Left forelimb (tissue), 1 donor: ENCODE data around the gene KATNBL1.
"Not testable (repeated sequence)": the region's sequence is repeated elsewhere in the genome, so short reads cannot be mapped to it uniquely, and the experiment has no call there.

Experiments used
- DNase-seq: peaks from one replicate; pipeline ENCODE4 v3.0.0-alpha.2; 2018; ENCODE audit warnings: low spot score

The KATNBL1 gene

DNA sequence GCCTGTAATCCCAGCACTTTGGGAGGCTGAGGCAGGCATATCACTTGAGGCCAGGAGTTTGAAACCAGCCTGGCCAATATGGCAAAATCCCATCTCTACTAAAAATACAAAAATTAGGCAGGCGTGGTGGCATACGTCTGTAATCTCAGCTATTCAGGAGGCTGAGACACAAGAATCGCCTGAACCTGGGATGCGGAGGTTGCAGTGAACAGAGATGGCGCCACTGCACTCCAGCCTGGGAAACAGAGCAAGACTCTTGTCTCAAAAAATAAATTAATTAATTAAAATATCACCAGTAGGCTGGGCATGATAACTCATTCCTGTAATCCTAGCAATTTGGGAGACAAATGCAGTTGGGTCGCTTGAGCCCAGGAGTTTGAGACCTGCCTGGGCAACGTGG lies 16.6 kb downstream of the KATNBL1 start:
- not testable (repeated sequence) for DNase-seq

GRCh38 chr15:34188711-34189110 lies 21.2 kb downstream of the KATNBL1 start:
- no peak for DNase-seq

DNA sequence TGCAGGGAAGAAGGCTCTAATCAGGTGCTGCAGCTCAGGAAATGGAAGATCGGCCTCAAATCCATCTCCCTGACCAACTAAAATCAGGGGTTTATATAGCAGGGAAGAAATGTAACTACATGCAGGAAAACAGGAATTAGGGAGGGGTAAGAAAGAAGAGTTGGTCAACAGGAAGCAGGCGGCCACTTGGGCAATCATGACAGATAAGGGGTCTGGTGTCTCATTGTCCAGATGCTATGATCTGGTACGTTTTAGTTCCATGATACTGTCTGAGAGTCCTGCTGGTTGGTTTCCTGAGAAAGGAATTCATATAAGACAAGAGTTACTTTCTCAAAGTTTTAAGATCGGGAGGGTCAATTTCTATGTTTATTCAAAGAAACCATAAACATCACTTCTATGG lies 24.2 kb downstream of the KATNBL1 start:
- no peak for DNase-seq

DNA sequence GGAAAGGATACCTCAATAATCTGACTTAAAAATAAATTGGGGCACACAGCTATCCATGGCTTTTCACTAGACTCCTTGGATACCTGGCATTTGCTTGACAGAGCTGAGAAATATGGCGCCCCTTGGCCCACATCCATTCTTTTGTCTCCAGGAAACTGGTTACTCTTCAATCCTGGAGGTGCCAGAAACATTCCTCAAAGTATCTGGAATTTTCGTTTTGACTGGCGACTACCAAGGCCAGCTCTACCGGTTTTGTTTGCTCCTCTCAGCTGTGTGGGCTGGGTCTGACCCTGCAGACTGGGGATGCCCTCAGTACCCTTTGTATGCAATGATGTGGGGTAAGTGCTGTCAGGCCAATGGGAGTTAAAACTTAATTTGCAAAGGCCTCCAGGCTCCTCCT lies 27.0 kb downstream of the KATNBL1 start:
- no peak for DNase-seq

DNA sequence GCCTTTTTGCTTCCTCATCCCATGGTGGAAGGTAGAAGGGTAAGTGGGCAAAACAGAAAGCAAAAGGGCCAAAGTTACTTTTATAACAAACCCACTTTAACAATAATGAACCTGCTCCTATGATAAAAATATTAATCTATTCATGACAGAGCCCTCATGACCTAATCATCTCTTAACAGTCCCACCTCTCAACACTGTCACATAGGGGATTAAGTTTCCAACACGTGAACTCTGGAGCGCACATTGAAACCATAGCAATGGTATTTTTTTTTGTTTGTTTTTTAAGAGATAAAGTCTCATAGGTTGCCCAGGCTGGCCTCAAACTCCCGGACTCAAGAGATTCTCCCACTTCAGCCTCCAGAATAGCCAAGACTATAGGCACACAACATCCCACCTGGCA lies 30.7 kb downstream of the KATNBL1 start:
- no peak for DNase-seq

- DNase-seq, result not testable (repeated sequence)
Measured at GRCh38 chr15:34165987-34166573, 43.8 kb downstream of the KATNBL1 start.

- no peak for DNase-seq
Measured at GRCh38 chr15:34161329-34161963, 48.5 kb downstream of the KATNBL1 start.

- no peak for DNase-seq
Measured at GRCh38 chr15:34160735-34161134, 49.2 kb downstream of the KATNBL1 start.

- no peak for DNase-seq
Measured at GRCh38 chr15:34158355-34158754, 51.5 kb downstream of the KATNBL1 start.

- no peak for DNase-seq
Measured at GRCh38 chr15:34155859-34156258, 54.0 kb downstream of the KATNBL1 start.

- DNase-seq, result no peak
Measured at GRCh38 chr15:34154725-34155204, 55.1 kb downstream of the KATNBL1 start.

DNA sequence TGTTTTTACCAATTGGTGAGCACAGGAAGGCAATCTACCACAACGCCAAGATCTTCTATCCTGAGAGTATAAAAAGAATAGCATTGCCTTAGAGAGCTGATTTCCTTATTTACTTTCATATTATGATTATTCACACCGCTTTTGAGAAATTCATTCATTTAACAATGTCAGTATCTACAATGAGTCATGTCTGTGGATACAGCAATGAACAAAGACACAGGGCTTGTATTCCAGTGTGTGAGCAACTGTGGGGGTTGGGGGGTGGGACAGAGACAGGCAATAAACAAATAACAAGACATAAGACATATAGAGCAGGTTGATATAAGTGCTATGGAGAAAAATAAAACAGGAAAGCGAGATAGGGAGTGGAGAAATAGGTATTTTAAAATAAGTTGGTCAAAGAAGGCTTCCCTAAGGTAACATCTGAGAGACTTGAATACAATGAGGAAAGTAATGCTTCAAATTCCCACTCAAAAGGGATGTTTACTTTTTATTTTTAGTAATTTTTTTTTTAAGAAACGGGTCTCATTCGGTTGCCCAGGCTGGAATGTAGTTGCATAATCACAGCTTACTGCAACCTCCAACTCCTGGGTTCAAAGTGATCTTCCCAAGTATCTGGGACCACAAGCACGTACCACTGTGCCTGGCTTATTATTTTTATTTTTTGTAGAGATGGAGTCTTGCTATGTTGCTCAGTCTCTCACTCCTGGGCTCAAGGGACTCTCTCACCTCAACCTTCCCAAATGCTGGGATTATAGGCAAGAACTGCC lies 62.3 kb downstream of the KATNBL1 start:
- no peak for DNase-seq

GRCh38 chr15:34133511-34133910 lies 76.4 kb downstream of the KATNBL1 start:
- no peak for DNase-seq

DNA sequence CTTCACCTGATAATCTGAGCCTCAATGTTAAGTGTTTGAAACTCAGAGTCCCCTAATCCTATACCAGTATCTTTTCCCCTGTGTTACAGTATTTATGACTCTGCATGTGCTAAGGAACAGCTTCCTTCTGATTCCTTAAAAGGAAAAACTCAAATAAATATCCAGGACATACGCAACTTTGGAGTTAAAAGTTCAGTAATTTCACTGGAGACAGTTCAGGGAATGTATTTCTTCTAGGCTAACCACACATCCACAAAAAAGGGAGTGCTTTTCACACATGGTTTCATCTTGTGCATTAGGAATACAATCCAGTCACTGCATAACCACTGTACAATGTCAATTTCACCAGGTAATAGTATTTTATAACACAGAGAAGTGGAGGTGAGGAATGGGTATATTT lies 77.0 kb downstream of the KATNBL1 start:
- DNase-seq, result no peak

- DNase-seq, result no peak
Measured at GRCh38 chr15:34128898-34129297, 81.0 kb downstream of the KATNBL1 start.

- DNase-seq, result no peak
Measured at GRCh38 chr15:34126522-34126921, 83.4 kb downstream of the KATNBL1 start.

- DNase-seq, result no peak
Measured at GRCh38 chr15:34125945-34126344, 84.0 kb downstream of the KATNBL1 start.

DNA sequence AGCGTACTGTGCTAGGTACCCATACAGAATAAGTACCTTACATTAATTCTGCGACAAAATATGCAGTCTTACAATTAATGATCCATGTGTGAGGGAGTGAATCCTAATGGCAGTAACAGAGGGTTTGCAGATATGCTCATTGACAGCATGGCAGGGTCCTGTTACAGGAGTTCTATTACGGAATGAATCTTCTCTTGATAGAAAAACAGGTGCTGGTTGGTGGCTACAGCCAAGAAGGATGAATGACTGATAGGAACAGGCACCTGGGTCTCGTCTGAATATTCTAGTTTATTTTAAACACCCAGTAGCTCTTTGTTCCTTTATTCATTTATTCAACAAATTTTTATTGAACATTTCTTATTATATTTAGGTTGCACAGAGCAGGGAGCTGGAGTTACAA lies 85.2 kb downstream of the KATNBL1 start:
- no peak for DNase-seq

DNA sequence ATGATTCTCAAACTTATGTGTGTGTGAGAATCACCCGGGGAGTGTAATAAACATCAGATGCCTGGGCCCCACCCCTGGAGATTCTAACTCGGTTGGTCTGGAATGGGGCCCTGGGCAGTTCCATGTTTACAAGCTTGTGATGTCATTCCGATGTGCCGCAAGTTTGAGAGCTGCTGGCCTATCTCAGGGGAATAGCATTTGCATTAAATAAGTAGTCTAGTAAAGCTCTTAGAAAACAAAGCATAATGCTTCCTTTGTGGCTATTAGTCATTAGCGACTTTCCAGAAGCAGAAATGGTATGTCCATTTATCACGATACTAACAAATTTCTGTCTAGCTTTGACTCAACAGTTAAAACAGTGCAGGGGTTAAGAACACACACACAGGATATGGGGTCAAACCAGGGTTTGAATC lies 87.1 kb downstream of the KATNBL1 start:
- DNase-seq, result no peak

- not testable (repeated sequence) for DNase-seq
Measured at GRCh38 chr15:34121786-34122185, 88.1 kb downstream of the KATNBL1 start.

- DNase-seq, result not testable (repeated sequence)
Measured at GRCh38 chr15:34120420-34120819, 89.5 kb downstream of the KATNBL1 start.

GRCh38 chr15:34119291-34119690 lies 90.6 kb downstream of the KATNBL1 start:
- DNase-seq, result no peak

DNA sequence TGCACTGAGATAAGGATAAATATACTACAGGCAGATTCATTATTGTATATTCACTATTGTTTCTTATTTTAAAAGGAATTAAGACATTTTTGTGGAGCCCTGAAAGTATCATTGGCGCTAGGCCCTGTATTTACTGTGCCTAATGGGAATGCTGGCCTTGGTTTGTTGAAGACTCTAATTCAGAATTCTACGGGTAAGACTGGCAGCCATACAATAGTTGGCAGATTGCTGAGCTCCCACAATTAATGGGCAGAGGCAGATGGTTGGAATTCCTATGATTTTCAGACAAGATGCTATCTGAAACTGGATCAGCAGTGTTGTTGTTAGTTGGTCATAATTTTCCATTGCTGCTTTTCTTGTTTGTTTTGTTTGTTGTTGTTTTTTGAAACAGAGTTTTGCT lies 93.3 kb downstream of the KATNBL1 start:
- DNase-seq, result no peak
